ENCODE measurements around the gene TMEM120B. TPM values are rescaled to one million over a fixed set of nuclear protein-coding genes. Genes with fewer than 3 reads are reported as not detected.
A peak's percentile ranks its signal among the peaks of the same experiment; 100 is the strongest.

The TMEM120B gene
- total RNA-seq, 1 donor from 2014 or later = 10.3 TPM

- peak overlapping the region; percentile 86 for H3K4me3 Mint-ChIP-seq (ENCODE audit: unreplicated experiment)
- peak; percentile 100 for TF ChIP-seq CTCF (IDR thresholded peaks at IDR 0.05; ENCODE audit: unreplicated experiment)
- H3K27ac Mint-ChIP-seq (ENCODE audit: unreplicated experiment) = no peak overlapping the region
- DNase-seq (ENCODE audit: low spot score) = peak; percentile 90
- H3K9me3 Mint-ChIP-seq (ENCODE audit: unreplicated experiment) = no peaks in the 10 kb centered on the region
- peaks cover 17% of the 10 kb centered on the region for H3K4me1 Mint-ChIP-seq (ENCODE audit: unreplicated experiment)
- peaks cover 9% of the 10 kb centered on the region for H3K27me3 Mint-ChIP-seq (ENCODE audit: unreplicated experiment)
- H3K36me3 Mint-ChIP-seq (ENCODE audit: low read depth, unreplicated experiment) = peaks cover 25% of the 10 kb centered on the region
These were observed 99.1 kb downstream of the TMEM120B start for GRCh38 chr12:121811434-121812319.

- Mint-ChIP-seq H3K27ac (ENCODE audit: unreplicated experiment) (no peak overlapping the region), H3K36me3 (ENCODE audit: low read depth, unreplicated experiment) (peaks cover 27% of the 10 kb centered on the region), H3K4me1 (ENCODE audit: unreplicated experiment) (peaks cover 17% of the 10 kb centered on the region), H3K9me3 (ENCODE audit: unreplicated experiment) (no peaks in the 10 kb centered on the region), H3K4me3 (ENCODE audit: unreplicated experiment) (peak overlapping the region; percentile 86), H3K27me3 (ENCODE audit: unreplicated experiment) (peaks cover 9% of the 10 kb centered on the region)
- TF ChIP-seq CTCF (IDR thresholded peaks at IDR 0.05; ENCODE audit: unreplicated experiment) = no peak
- DNase-seq (ENCODE audit: low spot score) = peak; percentile 77
These were observed 99.8 kb downstream of the TMEM120B start for GRCh38 chr12:121812320-121812871.

- DNase-seq (ENCODE audit: low spot score) = no peak
- H3K27me3 Mint-ChIP-seq (ENCODE audit: unreplicated experiment) = peaks cover 9% of the 10 kb centered on the region
- no peaks in the 10 kb centered on the region for H3K9me3 Mint-ChIP-seq (ENCODE audit: unreplicated experiment)
- TF ChIP-seq CTCF (IDR thresholded peaks at IDR 0.05; ENCODE audit: unreplicated experiment) = no peak
- peaks cover 31% of the 10 kb centered on the region for H3K36me3 Mint-ChIP-seq (ENCODE audit: low read depth, unreplicated experiment)
- peak overlapping the region; percentile 30 for H3K27ac Mint-ChIP-seq (ENCODE audit: unreplicated experiment)
- H3K4me3 Mint-ChIP-seq (ENCODE audit: unreplicated experiment) = peak overlapping the region; percentile 86
- H3K4me1 Mint-ChIP-seq (ENCODE audit: unreplicated experiment) = peaks cover 17% of the 10 kb centered on the region
These were observed 100.7 kb downstream of the TMEM120B start for GRCh38 chr12:121812921-121813896.

- no peak for TF ChIP-seq CTCF (IDR thresholded peaks at IDR 0.05; ENCODE audit: unreplicated experiment)
- peaks cover 31% of the 10 kb centered on the region for H3K36me3 Mint-ChIP-seq (ENCODE audit: low read depth, unreplicated experiment)
- DNase-seq (ENCODE audit: low spot score) = no peak
- H3K27me3 Mint-ChIP-seq (ENCODE audit: unreplicated experiment) = peaks cover 9% of the 10 kb centered on the region
- H3K9me3 Mint-ChIP-seq (ENCODE audit: unreplicated experiment) = no peaks in the 10 kb centered on the region
- no peak overlapping the region for H3K27ac Mint-ChIP-seq (ENCODE audit: unreplicated experiment)
- H3K4me3 Mint-ChIP-seq (ENCODE audit: unreplicated experiment) = peak overlapping the region; percentile 79
- peaks cover 17% of the 10 kb centered on the region for H3K4me1 Mint-ChIP-seq (ENCODE audit: unreplicated experiment)
These were observed 101.4 kb downstream of the TMEM120B start for GRCh38 chr12:121813951-121814350.

Measured in endothelial cell (in vitro differentiated cells).